Type B pancreatic cell (in vitro differentiated cells): Measurements from ENCODE around the gene LAGE3. TPM values are rescaled to one million over a fixed set of nuclear protein-coding genes. Genes with fewer than 3 reads are reported as not detected.

Experiments used
- DNase-seq: peaks from one replicate; pipeline ENCODE4 v3.0.0; 2021; ENCODE audit warnings: mixed read lengths; ENCODE audit not compliant: unreplicated experiment; ENCODE audit errors: extremely low spot score
- H3K27ac Mint-ChIP-seq: 2 replicates; pipeline ENCODE4 v1.8.0; 2021; ENCODE audit warnings: mild to moderate bottlenecking, mixed read lengths
- H3K27me3 Mint-ChIP-seq: 2 replicates; pipeline ENCODE4 v1.8.0; 2021; ENCODE audit warnings: mixed read lengths
- H3K36me3 Mint-ChIP-seq: 2 replicates; pipeline ENCODE4 v1.8.0; 2021; ENCODE audit warnings: mixed read lengths
- H3K4me1 Mint-ChIP-seq: one replicate; pipeline ENCODE4 v1.8.0; 2021; ENCODE audit warnings: mixed read lengths; ENCODE audit not compliant: unreplicated experiment
- H3K4me3 Mint-ChIP-seq: 2 replicates; pipeline ENCODE4 v1.8.0; 2021; ENCODE audit warnings: mild to moderate bottlenecking, mixed read lengths
- H3K9me3 Mint-ChIP-seq: 2 replicates; pipeline ENCODE4 v1.8.0; 2021; ENCODE audit warnings: mixed read lengths
- CTCF ChIP-seq: fragments of 200-600 bp; sonication (generic); conservative IDR thresholded peaks from 2 replicates; pipeline ENCODE4 v1.5.0; 2021; ENCODE audit warnings: antibody characterized with exemption, mild to moderate bottlenecking
- total RNA-seq: library from RNA; stranded (reverse); gene quantifications from 2 replicates; pipeline ENCODE4 v1.2.1, GENCODE V29; 2021; ENCODE audit warnings: low replicate concordance

LAGE3 gene
- total RNA-seq, 1 donor from 2014 or later, result 15.9 TPM

DNA sequence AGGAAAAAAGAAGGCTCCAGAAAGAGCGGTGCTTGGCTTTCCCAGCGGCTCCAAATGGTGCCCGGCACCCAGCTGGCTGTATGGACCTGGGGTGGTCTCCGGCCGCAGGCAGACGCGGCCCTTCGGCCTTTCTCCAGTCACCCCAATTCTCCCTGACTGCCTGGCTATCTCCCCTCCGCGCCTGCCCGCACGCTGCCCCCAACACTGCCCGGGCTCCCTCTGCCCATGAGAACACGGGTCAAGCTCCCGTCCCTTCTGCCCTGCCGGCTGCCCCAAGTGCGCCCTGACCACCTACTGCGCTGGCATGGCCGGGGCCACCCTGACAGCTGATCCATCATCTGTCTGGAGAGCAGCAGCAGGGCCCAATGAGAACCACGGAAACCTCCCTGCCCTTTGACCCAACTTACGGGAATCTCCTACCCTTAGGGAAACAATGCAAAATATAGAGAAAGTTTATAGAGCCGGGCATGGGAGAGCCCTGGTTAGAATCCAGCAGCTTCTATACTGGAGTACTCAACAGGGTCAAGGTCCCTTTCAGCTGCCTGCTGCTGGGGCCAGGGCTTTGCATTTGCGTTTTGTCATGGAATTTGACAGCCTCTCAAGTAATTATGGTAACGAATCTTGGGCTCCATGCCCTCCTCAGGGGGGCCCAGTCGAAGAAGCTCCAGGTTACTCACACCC is 38.2 kb upstream of the LAGE3 start:
- Mint-ChIP-seq H3K4me1 (peaks cover 11% of the 10 kb centered on the region), H3K27ac (peak overlapping the region; percentile 96), H3K27me3 (no peaks in the 10 kb centered on the region), H3K9me3 (peaks cover 6% of the 10 kb centered on the region), H3K36me3 (peaks cover 5% of the 10 kb centered on the region), H3K4me3 (peak overlapping the region; percentile 88)
- no peak for DNase-seq
- TF ChIP-seq CTCF, result no peak

DNA sequence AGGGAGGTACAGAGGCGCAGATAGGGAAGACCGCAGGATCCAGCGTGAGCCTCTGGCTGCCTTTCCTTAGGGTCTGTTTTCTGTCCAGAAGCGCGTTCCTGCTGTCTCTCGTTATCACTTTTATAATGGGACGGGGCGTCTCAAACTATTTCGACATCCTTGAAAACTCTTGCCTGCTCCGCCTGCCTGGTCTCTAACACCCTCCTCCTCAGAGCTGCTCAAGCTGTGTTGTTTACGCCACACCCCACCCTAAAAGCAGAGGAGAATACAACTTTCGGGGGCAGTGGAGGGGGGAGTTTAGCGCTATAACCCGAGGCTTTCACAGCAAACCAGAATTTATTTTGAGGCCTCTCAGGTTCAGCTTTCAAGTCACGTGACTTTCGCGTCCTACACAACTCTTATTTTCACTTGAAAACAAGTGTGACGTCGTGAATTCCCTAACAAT is 37.6 kb upstream of the LAGE3 start:
- H3K4me1 Mint-ChIP-seq, result peaks cover 11% of the 10 kb centered on the region
- peak overlapping the region; percentile 88 for H3K4me3 Mint-ChIP-seq
- H3K9me3 Mint-ChIP-seq, result peaks cover 6% of the 10 kb centered on the region
- no peak for TF ChIP-seq CTCF
- H3K27me3 Mint-ChIP-seq, result no peaks in the 10 kb centered on the region
- H3K27ac Mint-ChIP-seq, result peak overlapping the region; percentile 96
- DNase-seq, result no peak
- H3K36me3 Mint-ChIP-seq, result peaks cover 5% of the 10 kb centered on the region

DNA sequence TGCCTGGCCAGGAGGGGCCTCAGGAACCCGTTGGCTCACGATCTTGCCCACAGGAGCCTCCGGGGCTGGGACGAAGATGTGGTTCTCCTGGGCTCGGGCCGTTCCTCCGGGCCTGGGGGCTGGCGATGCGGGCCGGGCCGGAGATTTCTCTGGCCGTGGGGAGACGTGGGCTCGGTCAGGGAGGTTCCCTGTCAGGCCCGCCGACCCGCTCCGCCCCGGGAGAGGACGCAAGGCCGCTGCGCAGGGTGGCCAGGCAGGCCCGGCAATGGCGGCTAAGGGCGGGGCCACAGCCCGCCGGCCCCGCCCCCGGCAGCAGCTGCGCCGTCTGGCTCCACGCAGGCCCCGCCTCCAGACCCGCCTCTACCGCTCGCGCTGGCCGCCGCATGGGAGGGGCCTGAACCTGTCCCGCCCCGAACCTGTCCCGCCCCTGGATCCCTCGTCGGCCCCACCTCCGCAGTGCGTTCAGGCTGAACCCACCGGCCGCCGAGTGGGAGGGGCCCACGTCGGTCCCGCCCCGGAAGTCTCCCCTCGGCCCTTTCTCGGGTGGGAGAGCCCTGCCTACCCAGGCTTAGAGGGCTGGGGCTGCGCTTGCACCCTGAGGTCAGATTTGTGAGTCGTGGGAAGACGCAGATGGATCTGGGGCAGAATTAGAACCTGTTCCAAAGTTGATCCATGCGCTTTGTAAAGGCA is 37.0 kb upstream of the LAGE3 start, which contains the start of gene FAM3A:
Gene FAM3A (minus strand): TSS at position 267 of the 690 bp plus-strand sequence. CDS start 460 bp downstream, outside the sequence.
- Mint-ChIP-seq H3K36me3 (peaks cover 5% of the 10 kb centered on the region), H3K4me3 (peak within 1 kb of the TSS; percentile 88), H3K4me1 (peaks cover 11% of the 10 kb centered on the region), H3K27me3 (no peaks in the 10 kb centered on the region), H3K9me3 (peaks cover 6% of the 10 kb centered on the region), H3K27ac (peak within 1 kb of the TSS; percentile 96)
- TF ChIP-seq CTCF, result no peak
- DNase-seq, result peak; percentile 91

- H3K4me1 Mint-ChIP-seq, result peaks cover 11% of the 10 kb centered on the region
- peak overlapping the region; percentile 87 for H3K4me3 Mint-ChIP-seq
- peaks cover 6% of the 10 kb centered on the region for H3K9me3 Mint-ChIP-seq
- H3K27ac Mint-ChIP-seq, result peak overlapping the region; percentile 83
- no peak for TF ChIP-seq CTCF
- no peaks in the 10 kb centered on the region for H3K27me3 Mint-ChIP-seq
- no peak for DNase-seq
- H3K36me3 Mint-ChIP-seq, result peaks cover 5% of the 10 kb centered on the region
Observed at GRCh38 chrX:154515090-154515965, 36.2 kb upstream of the LAGE3 start.

- Mint-ChIP-seq H3K27ac (no peak overlapping the region), H3K9me3 (peaks cover 6% of the 10 kb centered on the region), H3K4me3 (peak overlapping the region; percentile 7), H3K36me3 (peaks cover 16% of the 10 kb centered on the region), H3K4me1 (peaks cover 11% of the 10 kb centered on the region), H3K27me3 (no peaks in the 10 kb centered on the region)
- TF ChIP-seq CTCF, result no peak
- DNase-seq, result no peak
Observed at GRCh38 chrX:154513716-154514115, 34.6 kb upstream of the LAGE3 start.
